Stimulated activated CD8-positive, alpha-beta memory T cell treated with anti-CD3 and anti-CD28 coated beads, Interleukin-12 subunit alpha, Interleukin-12 subunit beta, amount 100 ng/mL, for 24 hours (primary cell): ENCODE results near the gene CLSTN3.
"Not testable (repeated sequence)": the region's sequence is repeated elsewhere in the genome, so short reads cannot be mapped to it uniquely, and the experiment has no call there.

ENCODE experiments used
- DNase-seq: peaks from one replicate; pipeline ENCODE4 v3.0.0-alpha.2; 2020; ENCODE audit errors: extremely low read depth

Gene CLSTN3

DNA sequence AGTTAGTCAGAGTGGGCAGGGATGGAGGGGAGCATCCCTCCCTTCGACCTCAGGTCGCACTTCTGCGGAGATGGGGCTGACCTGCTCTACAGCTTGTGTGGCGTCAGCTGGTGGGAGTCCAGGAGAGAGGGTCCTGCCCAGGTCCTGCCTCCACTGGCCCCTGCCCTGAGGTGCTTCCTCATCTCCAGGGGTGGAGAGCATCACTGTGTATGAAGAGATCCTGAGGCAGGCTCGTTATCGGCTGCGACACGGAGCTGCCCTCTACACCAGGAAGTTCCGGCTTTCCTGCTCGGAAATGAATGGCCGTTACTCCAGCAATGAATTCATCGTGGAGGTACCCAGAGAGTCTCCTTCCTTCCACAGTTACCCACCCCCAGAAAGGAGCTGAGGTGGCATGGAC lies 20.2 kb downstream of the CLSTN3 start:
- DNase-seq: no peak

- DNase-seq: no peak
Observed at GRCh38 chr12:7150841-7151240, 20.7 kb downstream of the CLSTN3 start.

- DNase-seq: no peak
Observed at GRCh38 chr12:7151532-7151931, 21.4 kb downstream of the CLSTN3 start.

DNA sequence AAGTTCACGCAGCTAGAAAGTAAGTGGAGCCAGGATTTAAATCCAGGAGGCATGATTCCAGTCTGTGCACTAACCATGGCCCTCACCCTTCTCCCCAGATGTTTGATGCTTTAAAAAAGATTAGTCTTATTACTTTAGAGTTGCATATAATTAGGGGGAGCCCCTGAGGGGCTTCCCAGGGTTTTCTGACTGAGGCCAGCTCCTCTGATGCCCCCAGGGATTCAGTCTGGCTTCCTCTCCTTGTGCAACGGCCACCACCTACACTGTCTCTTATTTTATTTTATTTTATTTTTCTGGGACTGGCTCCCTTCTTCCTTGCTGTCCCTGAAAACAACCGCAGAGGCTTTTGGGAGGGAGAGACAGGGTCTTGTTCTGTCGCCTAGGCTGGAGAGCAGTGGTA lies 22.6 kb downstream of the CLSTN3 start:
- DNase-seq: no peak

GRCh38 chr12:7154042-7154441 lies 23.9 kb downstream of the CLSTN3 start:
- no peak for DNase-seq

- DNase-seq: no peak
Observed at GRCh38 chr12:7154901-7155470, 24.8 kb downstream of the CLSTN3 start.

DNA sequence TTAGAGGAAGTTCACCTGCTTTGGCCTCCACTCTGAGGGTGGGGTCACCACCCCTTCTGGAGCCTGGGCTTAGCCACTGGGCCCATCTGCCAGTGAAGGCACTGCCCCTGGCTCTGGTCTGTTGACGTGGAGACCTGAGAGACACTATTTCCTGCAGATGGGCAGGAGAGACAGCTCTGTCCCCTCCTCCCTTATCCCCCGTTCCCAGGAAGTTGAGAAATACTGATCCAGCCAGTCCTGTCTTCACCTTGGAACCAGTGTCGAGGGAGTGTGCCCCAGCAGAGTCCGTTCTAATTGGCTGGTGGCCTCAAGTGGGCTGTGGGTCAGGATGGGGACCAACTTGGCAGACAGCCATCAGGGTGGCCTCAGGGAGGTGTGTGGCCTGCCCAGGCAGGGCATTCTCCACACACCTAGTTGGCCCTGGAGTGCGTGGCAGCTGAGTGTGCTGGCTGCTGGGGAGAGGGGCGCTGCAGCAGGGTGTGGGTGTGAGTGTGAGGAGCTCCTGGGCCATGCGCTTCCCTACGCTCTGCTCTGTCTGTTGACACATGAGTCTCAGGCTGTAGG lies 25.4 kb downstream of the CLSTN3 start:
- DNase-seq: no peak

DNA sequence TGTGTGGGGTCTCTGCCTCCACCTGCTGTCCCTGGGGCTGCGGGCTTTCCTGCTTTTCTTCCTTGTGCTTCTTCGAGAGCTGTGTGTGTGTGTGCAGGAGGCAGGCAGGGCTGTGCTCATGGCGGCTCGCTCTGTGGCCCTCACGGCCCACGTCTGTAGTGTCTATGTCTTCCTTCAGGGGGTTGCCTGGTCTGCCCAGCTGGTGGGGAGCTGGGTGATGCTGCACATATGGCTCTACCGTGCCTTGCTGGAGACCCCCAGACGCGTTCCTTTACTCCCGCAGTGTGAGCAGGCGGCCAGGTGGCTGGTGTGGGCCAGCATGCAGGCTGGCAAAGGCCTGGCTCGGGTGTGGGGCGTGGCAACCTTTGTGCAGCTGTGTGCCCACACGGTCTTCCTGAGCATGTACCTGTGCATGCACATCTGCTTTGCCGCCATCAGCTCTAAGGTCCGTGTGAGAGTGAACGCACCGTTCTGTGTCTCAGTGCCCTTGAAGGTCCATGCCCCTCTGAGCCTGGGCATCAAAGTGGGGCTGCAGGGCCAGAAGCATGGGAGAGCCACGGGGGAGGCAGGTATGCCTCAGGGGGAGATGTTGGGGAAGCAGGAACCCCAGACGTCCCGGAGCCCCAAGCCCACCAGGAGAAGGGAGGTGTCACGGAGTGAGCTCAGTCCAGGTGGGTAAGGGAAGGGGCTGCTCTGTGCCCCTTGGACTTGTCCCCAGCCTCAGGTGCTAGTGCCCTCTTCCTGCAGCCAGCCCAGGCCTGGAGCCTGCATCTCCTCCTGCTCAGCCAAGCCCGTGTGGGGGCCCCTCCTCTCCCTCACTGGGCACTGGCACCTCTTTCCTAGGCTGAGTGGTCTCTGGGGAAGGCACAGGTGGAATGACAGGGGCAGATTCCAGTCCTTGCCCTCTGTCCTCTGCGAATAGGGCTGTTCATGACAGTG lies 26.4 kb downstream of the CLSTN3 start:
- DNase-seq: no peak

DNA sequence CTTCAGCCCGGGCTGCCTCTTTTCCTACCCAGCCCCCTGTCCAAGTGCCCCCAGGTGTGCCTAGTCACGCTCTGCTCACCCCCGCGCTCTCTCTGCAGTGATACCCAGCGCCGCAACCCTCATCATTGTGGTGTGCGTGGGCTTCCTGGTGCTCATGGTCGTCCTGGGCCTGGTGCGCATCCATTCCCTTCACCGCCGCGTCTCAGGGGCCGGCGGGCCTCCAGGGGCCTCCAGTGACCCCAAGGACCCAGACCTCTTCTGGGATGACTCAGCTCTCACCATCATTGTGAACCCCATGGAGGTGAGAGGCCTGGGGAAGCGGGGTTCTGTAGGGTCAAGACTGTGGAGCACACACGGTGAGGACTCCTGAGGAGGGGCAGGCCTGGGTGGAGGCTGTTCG lies 27.2 kb downstream of the CLSTN3 start:
- no peak for DNase-seq

- DNase-seq: no peak
Observed at GRCh38 chr12:7158781-7159609, 28.8 kb downstream of the CLSTN3 start.

DNA sequence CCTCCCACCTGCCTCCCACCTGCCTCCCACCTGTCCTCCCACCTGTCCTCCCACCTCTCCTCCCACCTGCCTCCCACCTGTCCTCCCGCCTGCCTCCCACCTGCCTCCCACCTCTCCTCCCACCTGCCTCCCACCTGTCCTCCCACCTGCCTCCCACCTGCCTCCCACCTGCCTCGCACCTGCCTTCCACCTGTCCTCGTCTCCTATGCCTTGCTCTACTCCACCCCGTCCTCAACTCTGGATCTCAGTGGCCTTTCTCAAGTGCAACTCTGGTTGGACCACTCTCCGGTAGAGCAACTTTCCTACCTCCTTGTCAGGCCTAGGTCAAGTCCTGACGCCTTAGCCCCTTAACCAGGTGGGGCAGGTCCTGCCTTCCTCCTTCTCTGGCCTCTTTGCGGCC lies 30.0 kb downstream of the CLSTN3 start:
- no peak for DNase-seq

DNA sequence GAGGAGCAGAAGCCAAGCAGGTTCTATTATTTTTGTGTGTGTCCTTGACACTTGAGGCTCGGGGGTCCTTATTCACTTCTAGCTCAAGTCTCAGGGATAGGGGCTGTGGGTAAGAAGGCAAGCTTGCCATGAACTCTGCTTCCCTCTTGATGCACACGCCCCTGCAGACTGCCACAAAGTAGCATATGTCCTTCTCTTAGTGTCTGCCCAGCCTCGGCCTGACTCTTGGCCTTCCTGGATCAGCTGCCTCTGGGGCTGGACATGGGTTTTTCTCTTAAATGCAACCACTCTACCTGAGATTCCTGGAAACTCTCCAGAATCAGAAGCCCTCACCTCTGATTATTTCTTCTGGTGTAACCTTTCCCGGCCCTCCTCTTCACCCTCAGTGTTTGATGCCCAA lies 31.2 kb downstream of the CLSTN3 start:
- DNase-seq: no peak

- no peak for DNase-seq
Observed at GRCh38 chr12:7161811-7162210, 31.6 kb downstream of the CLSTN3 start.

GRCh38 chr12:7162691-7163114 lies 32.5 kb downstream of the CLSTN3 start:
- no peak for DNase-seq

GRCh38 chr12:7169951-7170350 lies 39.8 kb downstream of the CLSTN3 start:
- DNase-seq: no peak

GRCh38 chr12:7171854-7172253 lies 41.7 kb downstream of the CLSTN3 start:
- DNase-seq: no peak

DNA sequence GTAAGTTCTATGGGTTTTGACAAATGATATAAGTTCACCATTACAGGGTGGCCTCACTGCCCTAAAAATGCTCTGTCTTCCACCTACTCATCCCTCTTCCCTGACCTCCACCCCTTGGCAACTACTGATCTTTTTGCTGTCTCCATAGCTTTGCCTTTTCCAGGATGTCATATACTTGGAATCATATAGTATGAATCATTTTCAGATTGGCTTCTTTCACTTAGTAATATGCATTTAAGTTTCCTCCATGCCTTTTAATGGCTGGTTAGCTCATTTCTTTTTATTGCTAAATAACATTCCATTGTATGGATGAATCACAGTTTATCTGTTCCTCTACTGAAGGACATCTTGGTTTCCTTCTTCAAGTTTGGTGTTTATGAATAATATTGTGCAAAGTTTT lies 45.3 kb downstream of the CLSTN3 start:
- no peak for DNase-seq

GRCh38 chr12:7176595-7176994 lies 46.4 kb downstream of the CLSTN3 start:
- no peak for DNase-seq

DNA sequence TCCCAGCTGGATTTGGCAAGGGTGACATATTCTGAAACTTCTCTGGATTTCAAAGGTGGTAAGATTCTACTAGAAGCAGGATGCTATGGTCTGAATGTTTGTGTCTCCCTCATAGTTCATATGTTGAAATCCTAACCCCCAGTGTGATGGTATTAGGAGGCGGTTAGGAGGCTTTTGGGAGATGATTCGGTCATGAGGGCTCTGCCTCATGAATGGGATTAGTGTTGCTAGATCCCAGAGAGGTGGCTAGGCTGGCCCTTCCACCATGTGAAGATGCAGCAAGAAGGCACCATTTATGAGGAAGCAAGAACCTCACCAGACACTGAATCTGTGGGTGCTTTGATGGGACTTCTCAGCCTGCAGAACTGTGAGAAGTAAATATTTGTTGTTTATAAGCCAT lies 48.3 kb downstream of the CLSTN3 start:
- no peak for DNase-seq

DNA sequence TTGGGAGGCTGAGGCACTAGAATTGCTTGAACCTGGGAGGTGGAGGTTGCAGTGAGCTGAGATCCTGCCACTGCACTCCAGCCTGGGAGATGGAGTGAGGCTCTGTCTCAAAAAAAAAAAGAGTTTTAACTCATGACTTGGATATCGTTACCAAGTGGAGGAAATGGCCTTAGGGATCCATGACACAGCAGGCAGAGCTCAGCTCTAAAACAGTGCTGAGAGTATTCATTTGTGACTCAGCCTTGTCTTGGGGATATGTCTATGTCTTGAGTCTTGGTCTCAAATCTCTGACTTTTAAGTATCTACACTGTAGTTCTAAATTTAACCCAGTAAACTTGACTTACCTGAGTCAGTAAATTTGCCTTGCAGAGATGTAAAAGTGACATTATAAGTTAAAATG lies 50.5 kb downstream of the CLSTN3 start:
- DNase-seq: no peak

GRCh38 chr12:7186058-7186457 lies 55.9 kb downstream of the CLSTN3 start:
- not testable (repeated sequence) for DNase-seq
